Stimulated activated CD8-positive, alpha-beta memory T cell treated with anti-CD3 and anti-CD28 coated beads, Interleukin-4, amount 100 ng/mL, for 24 hours (primary cell): ENCODE data around the gene TENM4.
"Not testable (repeated sequence)": the region's sequence is repeated elsewhere in the genome, so short reads cannot be mapped to it uniquely, and the experiment has no call there.

ENCODE experiments used
- DNase-seq: peaks from one replicate; pipeline ENCODE4 v3.0.0-alpha.2; 2020; ENCODE audit warnings: low read depth

The TENM4 gene

DNA sequence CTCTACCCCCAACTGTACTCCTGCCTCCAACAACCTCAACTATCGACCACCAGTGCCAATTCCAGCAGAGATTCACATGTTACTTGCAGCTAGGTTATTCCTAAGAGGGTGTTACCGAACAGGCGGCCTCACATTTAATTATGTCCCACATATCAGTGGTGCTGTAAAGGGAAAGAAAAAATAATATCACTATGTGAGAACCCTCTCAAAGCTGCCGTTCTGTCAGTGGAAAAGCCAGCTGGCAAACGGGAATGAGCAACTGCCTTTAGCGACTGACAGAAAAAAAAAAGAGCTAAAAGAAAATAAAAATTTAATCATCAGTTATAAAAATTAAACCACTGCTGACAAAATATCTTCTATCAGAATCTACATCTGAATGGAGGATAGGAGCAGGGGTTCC, 595.3 kb downstream of the TENM4 start:
- no peak for DNase-seq

GRCh38 chr11:78841456-78842060, 599.3 kb downstream of the TENM4 start:
- DNase-seq: no peak

GRCh38 chr11:78840623-78841022, 600.2 kb downstream of the TENM4 start:
- no peak for DNase-seq

- no peak for DNase-seq
Observed at GRCh38 chr11:78840200-78840599, 600.6 kb downstream of the TENM4 start.

DNA sequence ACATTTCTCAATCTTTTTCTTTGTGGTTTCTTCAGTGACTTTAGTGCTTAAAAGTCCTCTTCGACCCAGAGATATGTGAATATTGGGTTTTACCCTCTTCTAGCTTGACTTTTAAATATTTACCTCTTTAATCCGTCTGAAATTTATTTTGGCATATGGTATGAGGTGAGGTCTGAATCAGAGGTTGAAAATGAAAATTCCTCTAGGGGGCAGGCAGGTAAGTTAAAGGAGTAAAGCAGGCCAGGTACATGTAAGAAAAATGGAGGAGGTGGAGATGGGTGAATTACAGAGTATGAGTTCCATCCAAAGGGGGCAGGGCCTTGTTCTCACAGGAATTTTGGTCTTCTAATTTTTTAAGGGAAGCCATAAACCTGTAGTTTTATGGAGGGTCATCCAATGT, 602.4 kb downstream of the TENM4 start:
- no peak for DNase-seq

GRCh38 chr11:78835646-78836045, 605.2 kb downstream of the TENM4 start:
- DNase-seq: no peak

DNA sequence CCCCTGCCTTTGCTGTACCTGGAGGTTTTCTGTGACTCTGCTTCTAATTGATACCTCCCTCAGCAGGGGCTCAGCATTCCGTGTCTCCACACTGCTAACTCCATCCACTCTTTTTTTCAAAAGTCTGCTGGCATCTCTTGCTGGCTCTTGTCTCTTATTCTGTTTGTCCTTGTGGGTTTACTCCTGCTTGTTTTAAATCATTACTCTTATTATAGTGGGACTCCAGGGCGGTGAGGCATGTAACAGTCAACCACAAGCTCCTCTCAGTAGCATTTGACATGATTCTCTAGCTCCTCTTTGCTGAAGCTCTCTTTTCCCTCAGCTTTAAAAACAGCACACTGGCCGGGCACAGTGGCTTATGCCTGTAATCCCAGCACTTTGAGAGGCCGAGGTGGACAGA, 605.9 kb downstream of the TENM4 start:
- DNase-seq: no peak

DNA sequence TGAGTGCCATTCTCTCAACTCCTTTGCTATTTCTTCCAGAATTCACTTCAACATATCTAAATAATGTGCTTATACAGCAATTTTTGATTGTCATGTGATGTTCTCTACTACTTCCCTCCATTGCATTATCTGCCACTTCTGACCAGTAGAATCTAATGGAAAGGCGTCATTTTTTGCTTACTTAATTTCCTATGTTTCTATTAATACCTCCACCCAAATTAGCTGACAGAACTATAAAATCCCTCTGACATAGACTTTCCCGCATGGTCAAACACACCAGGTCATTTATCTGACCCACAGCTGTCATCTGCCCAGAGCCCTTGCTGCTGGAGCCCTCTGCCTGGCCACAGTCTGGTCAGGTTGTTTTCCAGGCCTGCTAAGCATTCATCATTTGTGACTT, 607.6 kb downstream of the TENM4 start:
- no peak for DNase-seq

GRCh38 chr11:78832226-78832947, 608.4 kb downstream of the TENM4 start:
- DNase-seq: no peak

GRCh38 chr11:78831571-78831970, 609.3 kb downstream of the TENM4 start:
- no peak for DNase-seq

DNA sequence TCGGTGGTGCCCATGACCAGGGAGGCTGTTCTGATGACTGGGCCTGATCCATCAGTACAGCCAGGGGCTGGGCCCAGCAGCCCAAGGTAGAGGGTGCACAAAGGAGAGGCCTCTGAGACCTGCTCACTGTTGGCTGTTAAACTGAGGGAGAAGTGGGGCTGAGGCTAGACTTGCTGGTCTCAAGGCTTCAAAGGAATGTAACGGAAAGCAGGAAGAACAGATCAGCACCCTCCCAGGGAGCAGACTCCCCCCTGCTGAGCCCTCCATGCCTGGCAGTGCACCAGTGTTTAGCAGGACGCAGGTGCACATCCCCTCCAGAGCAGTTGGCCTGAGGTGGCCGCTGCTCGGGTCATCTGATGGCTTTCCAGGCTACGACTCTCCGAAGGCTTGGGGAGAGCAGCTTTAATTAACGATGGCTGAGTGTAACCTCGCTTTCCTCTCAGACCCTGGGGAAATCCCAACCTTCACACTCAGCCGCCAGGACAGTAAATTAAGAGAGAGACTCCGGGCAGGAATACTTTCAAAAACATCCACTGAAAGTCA, 610.5 kb downstream of the TENM4 start:
- no peak for DNase-seq

DNA sequence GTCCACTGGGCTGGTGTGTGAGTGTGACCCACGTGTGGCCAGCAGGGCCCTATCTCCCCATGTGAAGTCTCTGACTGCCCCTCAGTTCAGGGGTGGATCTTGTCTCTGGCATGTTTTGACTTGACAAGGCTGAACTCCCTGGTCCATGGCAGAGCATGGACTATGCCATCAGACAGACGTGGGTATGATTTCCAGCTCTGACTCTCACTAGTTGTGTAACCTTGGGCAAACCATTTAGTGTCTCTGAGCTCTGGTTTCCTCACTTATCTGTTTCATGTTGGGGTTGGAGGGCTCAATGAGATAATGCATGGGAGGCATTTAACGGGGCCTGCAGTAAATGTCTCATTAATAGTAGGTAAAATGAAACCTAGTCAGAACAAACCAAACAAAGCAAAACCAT, 611.7 kb downstream of the TENM4 start:
- DNase-seq: no peak

DNA sequence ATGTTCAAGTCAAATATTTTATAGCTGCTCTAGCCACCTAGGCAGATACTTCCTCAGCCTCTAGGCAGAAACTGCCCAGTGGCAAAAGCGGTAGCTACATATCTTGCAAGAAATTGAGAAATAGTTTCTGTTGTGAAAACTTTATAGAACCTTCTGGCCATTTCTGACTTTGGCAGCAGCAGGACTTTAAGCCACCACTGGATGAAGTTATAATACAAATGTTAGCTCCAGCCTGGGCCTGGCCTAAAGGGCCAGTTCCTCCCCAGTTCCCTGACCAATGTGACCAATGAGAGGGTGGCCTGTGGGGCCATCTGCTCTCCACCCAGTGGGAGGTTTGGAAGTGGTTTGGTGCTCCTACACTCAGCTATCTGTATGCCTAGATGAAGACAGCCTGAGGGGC, 612.2 kb downstream of the TENM4 start:
- DNase-seq: no peak

- not testable (repeated sequence) for DNase-seq
Observed at GRCh38 chr11:78827291-78827690, 613.5 kb downstream of the TENM4 start.

- DNase-seq: no peak
Observed at GRCh38 chr11:78825591-78826020, 615.2 kb downstream of the TENM4 start.

DNA sequence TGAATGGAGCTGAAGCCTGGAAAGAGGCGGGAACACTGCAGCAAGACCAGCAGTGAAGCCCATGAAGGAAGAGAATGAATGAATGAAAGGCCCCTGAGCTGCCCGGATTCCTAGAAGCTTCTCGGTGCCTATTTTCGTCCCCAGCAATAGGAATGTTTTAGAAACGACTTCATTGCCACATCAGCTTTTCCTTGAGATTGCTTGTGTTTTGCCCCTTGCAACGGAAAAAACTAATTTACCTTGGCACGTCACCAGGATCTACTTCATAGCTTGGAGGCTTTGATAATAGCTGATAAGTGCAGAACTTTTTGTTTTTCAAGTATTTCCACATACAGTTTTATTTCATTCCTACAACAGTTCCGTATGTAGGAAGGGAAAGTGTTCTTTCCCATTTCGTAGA, 617.2 kb downstream of the TENM4 start:
- no peak for DNase-seq

DNA sequence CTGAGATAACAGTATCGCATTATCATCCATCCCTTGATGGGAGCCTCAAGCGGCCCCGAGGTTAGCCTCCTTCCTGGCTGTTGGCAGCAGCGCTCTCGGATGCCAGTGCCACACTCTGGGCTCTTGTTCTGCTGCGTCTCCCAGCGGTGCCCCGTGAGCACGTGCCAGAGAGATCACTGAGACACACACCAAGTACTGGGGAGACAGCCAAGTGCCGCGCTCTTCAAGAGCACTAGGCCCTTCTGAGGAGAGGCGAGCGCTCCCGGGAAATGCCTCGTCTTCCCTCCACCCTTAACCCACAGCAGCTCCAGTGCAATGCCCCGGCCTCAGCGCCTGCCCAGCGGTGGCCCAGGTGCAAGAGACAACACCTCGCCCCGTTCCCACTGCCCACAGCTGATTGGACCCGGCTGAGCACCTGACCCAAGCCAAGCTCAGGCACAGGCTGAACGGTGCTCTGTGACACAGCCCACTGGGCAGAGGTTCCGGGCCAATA, 617.9 kb downstream of the TENM4 start:
- DNase-seq: no peak

GRCh38 chr11:78821371-78822306, 619.2 kb downstream of the TENM4 start:
- DNase-seq: no peak

DNA sequence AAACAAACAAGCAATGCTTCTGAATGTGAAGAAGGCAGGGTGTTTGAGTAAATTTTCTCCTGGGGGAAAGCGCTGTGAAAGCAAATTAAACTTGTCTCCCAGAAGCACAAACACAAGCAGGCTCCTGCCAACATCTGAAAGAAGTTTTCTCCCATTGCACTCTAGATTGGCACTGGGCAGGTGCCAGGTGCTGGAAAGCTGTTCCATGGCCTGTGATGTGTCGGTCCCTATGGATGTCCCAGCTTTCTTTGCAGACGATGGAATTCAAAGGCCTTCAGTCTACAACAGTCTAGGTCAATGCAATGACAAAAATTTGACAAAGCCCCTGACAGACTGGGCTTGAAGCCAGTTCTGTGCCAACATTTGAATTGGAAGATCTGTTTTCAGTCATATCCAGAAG, 620.1 kb downstream of the TENM4 start:
- no peak for DNase-seq

DNA sequence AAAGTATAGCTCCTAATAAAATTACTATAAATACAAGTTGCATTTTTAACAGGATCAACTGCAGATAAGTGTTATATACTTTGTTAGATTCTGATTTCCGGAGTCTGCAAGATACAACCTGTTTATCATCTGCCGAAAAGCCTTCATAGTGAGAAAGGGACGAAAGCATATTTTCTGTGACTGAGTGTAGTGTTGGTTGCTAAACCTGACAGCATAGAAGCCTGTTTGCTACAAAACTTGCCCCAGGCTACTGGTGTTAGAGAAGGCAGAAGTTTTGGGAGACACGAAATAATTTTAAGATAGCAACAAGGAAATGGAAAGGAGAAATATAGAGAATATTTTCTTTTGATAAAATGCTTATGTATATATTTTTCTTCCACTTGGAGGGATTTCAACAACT, 622.6 kb downstream of the TENM4 start:
- no peak for DNase-seq

DNA sequence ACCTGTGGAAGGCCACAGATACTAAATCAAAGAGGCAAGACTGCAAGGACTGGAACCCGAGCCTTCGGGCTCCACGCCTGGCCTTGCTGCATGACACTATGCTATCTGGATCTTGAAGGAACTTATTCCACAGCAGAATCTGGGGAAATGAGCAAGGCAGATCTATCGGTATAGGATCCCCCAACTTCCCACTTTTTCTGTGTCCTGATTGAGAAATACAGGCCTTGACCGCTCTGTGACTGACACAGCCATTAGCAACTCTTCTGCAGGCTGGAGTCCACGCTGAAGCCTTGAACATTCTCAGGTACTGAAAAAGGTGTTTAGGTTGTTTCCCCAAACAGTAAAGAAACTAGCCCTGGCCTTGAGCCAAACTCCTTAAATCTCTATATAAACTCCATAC, 625.0 kb downstream of the TENM4 start:
- no peak for DNase-seq

DNA sequence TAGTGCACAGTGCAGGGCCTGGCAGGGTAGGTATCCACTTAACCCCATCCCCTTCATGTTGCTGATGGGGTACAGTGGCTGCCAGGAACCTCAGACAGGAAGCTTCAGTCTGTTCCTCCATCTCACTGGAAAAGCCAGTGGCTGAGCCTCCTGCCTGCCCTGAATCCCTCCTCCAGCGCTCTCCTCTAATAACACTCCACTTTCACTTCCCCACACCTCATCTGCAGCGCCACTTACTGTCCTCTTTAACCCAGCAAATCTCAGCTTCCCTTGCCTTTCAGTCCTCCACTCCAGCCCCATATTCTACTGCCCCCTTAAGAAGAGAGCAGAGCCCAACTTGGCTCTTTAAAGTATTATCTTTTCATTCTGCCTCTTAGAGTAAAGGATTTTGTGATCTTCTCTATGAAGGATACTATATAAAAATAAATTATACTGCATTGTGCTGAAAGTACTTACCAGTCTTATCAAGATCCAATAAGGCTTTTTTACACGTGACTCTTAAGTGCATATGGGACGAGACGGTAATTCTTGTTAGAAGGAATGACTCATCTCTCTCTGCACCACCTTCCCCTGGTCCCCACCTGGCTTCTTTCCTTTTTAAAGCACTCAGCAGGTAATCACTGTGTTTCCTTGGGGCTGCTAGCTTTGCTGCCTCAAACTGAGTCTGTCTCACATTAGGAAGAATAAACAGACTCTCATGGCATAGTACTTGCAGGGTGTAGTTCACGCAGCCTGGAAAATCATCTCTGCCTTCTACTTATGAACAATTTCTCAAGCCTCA, 628.1 kb downstream of the TENM4 start:
- DNase-seq: no peak
